Activated gamma-delta T cell (primary cell): Measurements from ENCODE around the gene CENPC.

Source experiments
- DNase-seq: peaks from one replicate; lab custom pipeline; 2025; lab: John Stamatoyannopoulos, UW
- total RNA-seq, 2 donors: gene quantifications; one replicate each; lab custom pipeline; 2026; lab: John Stamatoyannopoulos, UW

Gene CENPC, protein sequence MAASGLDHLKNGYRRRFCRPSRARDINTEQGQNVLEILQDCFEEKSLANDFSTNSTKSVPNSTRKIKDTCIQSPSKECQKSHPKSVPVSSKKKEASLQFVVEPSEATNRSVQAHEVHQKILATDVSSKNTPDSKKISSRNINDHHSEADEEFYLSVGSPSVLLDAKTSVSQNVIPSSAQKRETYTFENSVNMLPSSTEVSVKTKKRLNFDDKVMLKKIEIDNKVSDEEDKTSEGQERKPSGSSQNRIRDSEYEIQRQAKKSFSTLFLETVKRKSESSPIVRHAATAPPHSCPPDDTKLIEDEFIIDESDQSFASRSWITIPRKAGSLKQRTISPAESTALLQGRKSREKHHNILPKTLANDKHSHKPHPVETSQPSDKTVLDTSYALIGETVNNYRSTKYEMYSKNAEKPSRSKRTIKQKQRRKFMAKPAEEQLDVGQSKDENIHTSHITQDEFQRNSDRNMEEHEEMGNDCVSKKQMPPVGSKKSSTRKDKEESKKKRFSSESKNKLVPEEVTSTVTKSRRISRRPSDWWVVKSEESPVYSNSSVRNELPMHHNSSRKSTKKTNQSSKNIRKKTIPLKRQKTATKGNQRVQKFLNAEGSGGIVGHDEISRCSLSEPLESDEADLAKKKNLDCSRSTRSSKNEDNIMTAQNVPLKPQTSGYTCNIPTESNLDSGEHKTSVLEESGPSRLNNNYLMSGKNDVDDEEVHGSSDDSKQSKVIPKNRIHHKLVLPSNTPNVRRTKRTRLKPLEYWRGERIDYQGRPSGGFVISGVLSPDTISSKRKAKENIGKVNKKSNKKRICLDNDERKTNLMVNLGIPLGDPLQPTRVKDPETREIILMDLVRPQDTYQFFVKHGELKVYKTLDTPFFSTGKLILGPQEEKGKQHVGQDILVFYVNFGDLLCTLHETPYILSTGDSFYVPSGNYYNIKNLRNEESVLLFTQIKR
- total RNA-seq, result 156 to 162 reads per million in 2 donors

GRCh38 chr4:67545199-67546003 lies at the start of gene CENPC:
CENPC (minus strand) TSS chr4:67545503; CDS start chr4:67545355, 148 bp downstream.
- DNase-seq, result peak; percentile 77

DNA sequence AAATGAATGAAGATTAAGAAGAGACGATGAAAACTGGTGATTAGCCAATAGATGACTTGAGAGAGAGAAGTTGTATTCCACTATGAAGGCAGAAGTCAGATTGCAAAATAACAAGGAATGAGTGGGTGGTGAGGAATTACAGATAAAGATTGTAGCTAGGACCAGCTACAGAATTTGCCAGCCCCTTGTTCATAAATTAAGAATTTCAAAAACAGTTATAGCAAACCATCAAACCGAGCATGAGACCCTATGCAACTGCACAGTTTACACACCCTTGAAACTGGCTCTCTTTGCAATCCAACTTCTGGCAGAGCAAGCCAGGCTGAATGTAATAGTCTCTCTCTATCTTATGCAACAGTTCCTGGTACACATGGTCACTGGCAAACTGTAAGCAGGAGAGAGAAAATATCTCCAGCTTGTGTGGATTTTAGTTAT lies 48.5 kb upstream of the CENPC start:
- DNase-seq, result no peak

- no peak for DNase-seq
Measured at GRCh38 chr4:67587156-67587555, 41.9 kb upstream of the CENPC start.

GRCh38 chr4:67584496-67584895 lies 39.2 kb upstream of the CENPC start:
- DNase-seq, result no peak

- no peak for DNase-seq
Measured at GRCh38 chr4:67581913-67582312, 36.6 kb upstream of the CENPC start.

DNA sequence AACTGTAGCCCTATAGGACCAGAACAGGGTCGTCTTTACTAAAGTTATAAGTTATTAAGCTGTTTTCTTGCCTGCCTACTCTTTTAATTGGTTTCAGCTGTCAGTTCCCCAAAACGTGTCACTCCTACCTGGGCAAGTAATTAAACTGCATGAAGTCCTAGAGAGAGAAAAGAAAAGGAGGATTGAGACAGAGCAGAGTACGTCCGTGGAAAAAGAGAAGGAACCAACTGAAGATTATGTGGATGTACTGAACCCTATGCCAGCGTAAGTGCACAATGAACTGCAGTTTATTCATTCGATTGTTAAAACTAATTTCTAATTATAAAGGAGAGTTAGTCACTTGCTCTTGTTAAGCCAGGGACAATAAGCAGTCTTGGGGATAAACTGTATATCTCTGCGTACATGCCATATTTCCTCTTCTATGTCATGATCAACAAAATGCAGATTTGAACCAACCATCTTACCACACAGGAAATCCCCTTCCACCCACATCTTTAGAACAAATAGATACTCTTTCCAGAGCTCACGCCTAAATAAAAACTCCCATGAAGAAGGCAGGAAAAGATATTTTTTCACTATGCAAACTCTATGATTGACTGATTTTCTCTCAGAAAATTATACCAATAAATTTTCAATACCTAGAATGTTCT lies 36.0 kb upstream of the CENPC start:
- no peak for DNase-seq

GRCh38 chr4:67580577-67580976 lies 35.3 kb upstream of the CENPC start:
- DNase-seq, result no peak

DNA sequence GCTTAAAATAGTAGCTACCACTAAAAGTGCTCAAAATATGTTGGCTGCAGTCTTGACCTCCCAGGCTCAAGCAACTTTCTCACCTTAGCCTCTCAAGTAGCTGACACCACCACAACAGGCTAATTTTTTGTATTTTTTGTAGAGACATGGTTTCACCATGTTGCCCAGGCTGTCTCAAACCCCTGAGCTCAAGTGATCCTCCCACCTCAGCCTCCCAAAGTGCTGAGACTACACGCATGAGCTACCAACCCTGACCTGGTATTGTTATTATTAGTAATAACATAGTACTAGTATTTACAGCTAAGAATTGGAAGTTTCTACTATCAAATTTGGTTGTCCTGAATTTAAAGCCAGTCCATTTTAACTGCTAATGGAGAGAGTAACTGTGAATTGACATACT lies 31.2 kb upstream of the CENPC start:
- no peak for DNase-seq

DNA sequence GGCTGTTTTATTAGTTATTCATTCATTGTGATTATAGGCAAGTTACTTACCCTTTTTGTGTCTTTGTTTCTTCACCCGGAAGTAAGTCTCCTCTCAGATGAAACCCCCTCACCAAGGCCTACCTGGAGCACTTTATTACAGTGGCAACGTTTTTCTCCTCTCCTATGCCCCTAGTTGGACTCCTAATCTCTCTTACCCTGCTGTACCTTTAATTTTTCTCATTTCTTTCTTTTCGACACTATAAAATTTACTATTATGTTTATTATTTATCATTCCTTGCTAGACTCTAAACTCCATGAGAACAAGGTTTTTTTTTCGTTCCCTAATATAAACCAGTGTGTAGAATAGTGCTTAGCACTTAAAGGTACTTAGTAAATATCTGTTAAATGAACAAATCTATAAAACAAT lies 30.8 kb upstream of the CENPC start:
- no peak for DNase-seq

DNA sequence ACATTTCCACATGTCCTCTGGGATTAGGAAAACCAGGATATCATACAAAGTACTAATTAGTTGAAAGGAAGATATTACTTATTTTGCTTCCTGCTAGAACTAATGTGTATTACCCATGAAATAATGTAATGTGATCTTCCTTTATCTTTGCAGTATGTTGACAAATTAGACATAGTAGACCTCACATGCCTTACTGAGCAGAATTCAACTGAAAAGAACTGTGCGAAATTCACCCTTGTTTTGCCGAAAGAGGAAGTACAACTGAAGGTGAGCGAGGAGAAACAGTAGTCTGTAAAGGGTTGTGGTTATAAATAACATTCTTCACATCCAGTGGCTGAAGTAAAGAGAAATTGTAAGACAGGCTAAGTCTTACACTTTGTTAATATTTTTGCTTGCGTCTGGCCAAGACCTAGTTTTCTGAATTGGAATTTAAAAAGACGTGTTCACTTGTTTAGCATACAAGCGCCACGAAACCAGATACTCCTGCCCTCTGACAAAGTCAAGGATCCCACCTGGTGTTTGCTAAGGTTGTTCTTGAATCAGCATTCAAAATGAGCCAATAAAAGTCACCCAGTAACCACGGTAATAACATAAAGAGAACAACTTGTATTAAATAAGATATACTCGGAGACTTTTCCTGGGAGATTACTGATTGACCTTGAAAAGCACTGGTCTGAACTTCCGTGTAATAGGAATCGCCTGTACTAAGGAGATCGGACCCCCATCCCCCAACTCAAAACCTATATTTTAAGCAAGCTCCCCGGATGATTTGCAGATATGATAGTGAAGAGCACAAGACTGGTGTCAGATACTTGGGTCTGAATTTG lies 30.1 kb upstream of the CENPC start:
- DNase-seq, result no peak

DNA sequence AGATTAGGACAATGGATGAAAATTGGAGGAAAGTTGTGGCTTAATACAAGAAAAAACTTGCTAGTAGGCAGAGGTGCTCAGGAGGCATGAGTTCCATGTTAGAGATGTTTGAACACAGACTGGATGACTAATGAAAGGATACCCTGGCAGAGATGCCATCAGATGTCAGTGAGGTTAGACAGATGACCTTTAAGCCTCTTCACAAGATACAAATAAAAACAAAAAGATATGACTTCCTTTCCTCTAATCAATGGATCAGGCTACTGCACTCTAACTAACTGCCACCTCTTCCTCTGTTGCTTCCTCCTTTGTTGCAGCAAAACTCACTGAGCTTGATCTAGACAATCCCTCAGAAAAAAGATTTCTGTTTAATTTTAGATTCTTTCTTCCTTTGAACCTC lies 27.9 kb upstream of the CENPC start:
- no peak for DNase-seq

DNA sequence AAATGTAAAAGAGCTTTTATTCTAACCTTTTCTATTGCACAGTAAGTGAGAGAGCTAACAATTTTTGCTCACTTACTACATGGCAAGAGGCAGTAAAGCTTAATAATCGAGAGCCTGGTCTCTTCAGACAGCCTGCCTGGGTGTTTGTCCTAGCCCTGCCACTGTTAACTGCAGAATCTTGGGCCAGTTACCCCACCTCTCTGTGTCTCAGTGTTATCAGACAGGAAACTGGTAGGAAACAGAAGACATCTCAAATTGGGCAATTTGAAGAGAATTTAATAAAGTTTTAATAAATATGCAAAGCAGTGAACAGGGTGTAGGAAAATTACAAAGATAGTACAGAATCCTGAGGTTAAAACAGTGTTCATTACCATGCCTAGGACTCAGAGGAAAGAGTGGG lies 26.7 kb upstream of the CENPC start:
- no peak for DNase-seq

GRCh38 chr4:67570537-67570936 lies 25.2 kb upstream of the CENPC start:
- no peak for DNase-seq

DNA sequence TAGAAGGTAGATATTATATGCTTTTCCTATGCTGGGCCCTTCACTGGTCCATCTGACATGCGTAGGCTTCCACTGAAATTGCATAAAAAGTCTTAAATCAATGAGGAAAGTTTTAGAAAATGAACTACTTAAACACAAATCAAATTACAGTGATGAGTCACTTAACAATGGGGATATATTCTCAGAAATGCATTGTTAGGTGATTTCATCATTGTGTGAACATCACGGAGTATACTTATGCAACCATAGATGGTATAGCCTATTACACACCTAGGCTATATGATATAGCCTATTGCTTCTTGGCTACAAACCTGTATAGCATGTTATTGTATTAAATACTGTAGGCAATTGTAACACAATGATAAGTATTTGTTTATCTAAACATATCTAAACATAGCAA lies 23.5 kb upstream of the CENPC start:
- no peak for DNase-seq

DNA sequence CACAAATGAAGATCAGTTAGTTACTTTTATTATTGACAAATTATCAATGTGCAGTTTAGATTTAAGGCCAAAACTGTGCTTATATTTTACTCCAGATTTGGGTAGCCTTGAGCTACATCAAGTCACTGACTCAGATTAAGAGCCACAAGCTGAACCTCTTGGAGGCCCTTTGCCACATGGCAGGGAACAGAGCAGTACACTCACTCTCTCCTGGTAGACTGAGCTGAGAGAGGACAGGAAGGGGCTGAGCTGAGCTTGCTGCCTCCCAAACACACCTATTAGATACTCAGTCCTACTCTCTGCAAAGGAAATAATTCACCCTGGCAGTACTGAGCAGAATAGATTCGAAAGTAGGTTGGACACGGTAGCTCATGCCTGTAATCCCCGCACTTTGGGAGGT lies 21.0 kb upstream of the CENPC start:
- no peak for DNase-seq

- no peak for DNase-seq
Measured at GRCh38 chr4:67565284-67565683, 20.0 kb upstream of the CENPC start.

GRCh38 chr4:67558493-67558892 lies 13.2 kb upstream of the CENPC start, which contains the start of gene STAP1:
STAP1 (plus strand) TSS chr4:67558727; CDS start chr4:67558810, 83 bp downstream.
- no peak for DNase-seq

GRCh38 chr4:67556436-67556835 lies 11.1 kb upstream of the CENPC start:
- no peak for DNase-seq

DNA sequence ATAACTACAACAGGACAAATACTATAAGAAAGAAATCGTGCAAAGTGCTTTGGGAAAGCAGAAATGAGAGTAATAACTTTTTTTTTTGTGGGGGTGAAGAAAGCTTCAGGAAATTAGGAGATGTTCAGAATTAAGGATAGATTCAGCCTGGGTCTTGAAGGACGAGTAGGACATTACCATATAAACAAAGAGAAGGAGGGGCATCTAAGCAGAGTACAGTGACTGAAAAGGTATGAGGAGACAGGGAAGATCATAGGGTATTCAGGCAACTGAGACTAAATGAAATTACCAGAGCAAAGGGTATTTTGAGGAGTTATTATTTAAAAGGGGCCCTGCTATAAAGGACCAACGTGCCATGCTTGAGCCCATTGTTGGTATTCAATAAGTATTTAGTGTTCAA lies 10.1 kb upstream of the CENPC start:
- no peak for DNase-seq

DNA sequence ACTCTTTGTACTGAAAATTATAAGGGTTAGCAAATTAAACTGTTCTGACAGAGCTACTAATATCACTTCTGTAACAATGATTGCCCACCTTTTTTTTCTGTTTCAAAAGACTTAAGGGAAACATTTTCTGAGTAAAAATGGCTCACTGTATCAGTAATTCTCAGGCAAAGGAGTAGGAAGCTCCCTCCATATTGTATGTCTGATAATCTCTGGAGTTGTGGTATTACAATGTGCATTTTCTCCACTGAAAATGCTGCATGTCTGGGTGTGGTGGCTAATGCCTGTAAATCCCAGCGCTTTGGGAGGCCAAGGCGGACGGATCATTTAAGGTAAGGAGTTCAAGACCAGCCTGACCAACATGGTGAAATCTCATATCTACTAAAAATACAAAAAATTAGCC lies 8.8 kb upstream of the CENPC start:
- DNase-seq, result no peak
